Ramos (cell line): ENCODE measurements around the gene ACTR10.

Source experiments
- in situ Hi-C: fragments of 300-500 bp; cut with MboI; formaldehyde crosslinking; loops from one replicate; pipeline ENCODE4 v1.14.3; 2022; ENCODE audit warnings: low sequenced_read_pairs; ENCODE audit not compliant: unreplicated experiment

Gene ACTR10

DNA sequence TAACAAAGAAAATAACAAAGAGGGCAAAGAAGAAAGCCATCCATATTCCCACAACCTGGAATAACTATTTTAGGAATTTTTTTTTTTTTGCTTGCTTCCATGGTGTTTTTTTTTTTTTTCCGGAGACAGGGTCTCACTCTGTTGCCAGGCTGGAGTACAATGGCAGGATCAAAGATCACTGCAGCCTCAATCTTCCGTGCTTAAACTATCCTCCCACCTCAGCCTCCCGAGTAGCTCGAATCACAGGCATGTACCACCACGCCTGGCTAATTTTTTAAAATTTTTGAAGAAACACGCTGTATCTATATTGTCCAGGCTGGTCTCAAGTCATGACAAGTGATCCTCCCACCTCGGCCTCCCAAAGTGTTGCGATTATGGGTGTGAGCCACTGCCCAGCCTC is 78.2 kb downstream of the ACTR10 start:
- in situ Hi-C loops: no loop called here

DNA sequence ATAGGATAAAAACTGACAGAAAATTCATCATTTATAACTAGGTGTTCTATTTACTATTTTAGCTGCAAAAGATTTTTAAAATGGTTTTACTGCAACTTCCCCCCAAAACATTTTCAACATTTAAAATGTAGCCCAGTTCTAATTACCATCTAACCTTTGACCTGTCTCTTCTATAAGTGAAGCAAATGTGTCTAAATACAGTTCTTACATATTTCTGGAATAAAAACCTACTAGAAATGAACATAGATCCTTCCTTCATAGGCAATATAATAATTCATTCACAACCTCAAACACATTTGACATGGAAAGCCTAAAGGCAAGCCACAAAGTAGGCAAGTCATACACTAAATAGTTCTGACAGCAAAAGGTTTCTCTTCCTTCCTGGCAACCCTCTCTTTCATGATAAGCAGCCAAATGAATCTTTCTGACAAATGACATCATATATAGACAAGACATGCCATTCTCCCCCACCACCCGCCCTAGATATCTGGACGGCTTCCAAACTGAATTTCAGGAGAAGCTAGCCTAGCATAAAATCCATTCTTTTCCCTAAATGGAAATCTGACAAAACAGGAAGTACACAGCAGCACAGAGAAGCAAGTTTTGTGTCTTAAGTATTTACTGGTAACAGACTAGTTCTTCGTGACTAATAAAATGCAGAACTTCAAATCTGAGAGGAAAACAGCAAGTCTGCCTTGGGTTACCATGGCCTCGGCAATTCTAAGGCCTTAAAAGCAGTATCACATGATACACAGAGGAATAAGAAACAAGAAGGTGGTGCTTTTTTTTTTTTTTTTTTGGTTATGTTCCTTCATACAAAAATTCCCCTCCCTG is 81.2 kb downstream of the ACTR10 start:
- in situ Hi-C loops: no loop called here

GRCh38 chr14:58281969-58282368 is 82.0 kb downstream of the ACTR10 start:
- in situ Hi-C loops: no loop called here

GRCh38 chr14:58282925-58283593 is 83.1 kb downstream of the ACTR10 start:
- in situ Hi-C loops: no loop called here

DNA sequence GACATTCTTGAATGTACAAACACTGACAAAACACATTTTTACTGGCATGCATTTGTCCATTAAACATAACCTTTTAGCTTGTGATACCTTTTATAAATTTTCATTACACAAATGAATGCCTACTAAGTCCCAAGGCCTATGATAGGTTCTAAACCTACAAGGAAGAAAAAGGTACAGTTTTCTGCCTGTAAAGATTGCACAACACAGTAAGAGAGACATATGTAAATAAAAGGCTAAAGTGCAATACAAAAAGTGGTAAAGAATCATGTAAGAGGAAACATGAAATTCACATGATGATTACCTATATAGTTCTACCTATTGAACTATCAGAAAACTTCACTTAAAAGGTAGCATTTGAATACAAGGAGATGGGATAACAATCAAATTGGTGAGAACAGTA is 83.8 kb downstream of the ACTR10 start:
- in situ Hi-C loops: no loop called here

DNA sequence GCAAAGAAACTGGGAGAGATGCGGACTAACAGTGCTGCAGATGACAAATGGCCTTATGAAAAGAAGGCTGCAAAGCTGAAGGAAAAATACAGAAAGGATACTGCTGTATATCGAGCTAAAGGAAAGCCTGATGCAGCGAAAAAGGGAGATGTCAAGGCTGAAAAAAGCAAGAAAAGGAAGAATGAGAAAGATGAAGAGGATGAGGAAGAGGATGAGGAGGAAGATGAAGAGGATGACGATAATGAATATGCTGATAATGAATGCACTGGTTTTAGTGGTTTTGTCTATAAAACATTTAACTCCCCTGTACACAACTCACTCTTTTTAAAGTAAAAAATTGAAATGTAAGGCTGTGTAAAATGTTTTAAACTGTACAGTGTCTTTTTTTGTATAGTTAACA is 85.2 kb downstream of the ACTR10 start:
- in situ Hi-C loops: no loop called here
